ENCODE measurements around the gene NTRK3.

The NTRK3 gene

GRCh38 chr15:88120026-88120425 lies 136.5 kb downstream of the NTRK3 start:
- no peak for DNase-seq (ENCODE audit: low read depth)

GRCh38 chr15:88118741-88119140 lies 137.8 kb downstream of the NTRK3 start:
- DNase-seq (ENCODE audit: low read depth) = no peak

- no peak for DNase-seq (ENCODE audit: low read depth)
Observed at GRCh38 chr15:88118035-88118434, 138.5 kb downstream of the NTRK3 start.

GRCh38 chr15:88115486-88116152 lies 140.9 kb downstream of the NTRK3 start:
- no peak for DNase-seq (ENCODE audit: low read depth)

- no peak for DNase-seq (ENCODE audit: low read depth)
Observed at GRCh38 chr15:88113613-88114308, 142.8 kb downstream of the NTRK3 start.

GRCh38 chr15:88108991-88109390 lies 147.5 kb downstream of the NTRK3 start:
- DNase-seq (ENCODE audit: low read depth) = no peak

GRCh38 chr15:88108477-88108876 lies 148.1 kb downstream of the NTRK3 start:
- DNase-seq (ENCODE audit: low read depth) = no peak

- no peak for DNase-seq (ENCODE audit: low read depth)
Observed at GRCh38 chr15:88106074-88106473, 150.5 kb downstream of the NTRK3 start.

- no peak for DNase-seq (ENCODE audit: low read depth)
Observed at GRCh38 chr15:88104357-88104756, 152.2 kb downstream of the NTRK3 start.

GRCh38 chr15:88100181-88100580 lies 156.4 kb downstream of the NTRK3 start:
- DNase-seq (ENCODE audit: low read depth) = no peak

- DNase-seq (ENCODE audit: low read depth) = no peak
Observed at GRCh38 chr15:88098361-88098760, 158.2 kb downstream of the NTRK3 start.

GRCh38 chr15:88091444-88092016 lies 165.0 kb downstream of the NTRK3 start:
- no peak for DNase-seq (ENCODE audit: low read depth)

GRCh38 chr15:88090481-88091011 lies 166.0 kb downstream of the NTRK3 start:
- DNase-seq (ENCODE audit: low read depth) = no peak

- DNase-seq (ENCODE audit: low read depth) = no peak
Observed at GRCh38 chr15:88089731-88090130, 166.8 kb downstream of the NTRK3 start.

- no peak for DNase-seq (ENCODE audit: low read depth)
Observed at GRCh38 chr15:88089024-88089620, 167.4 kb downstream of the NTRK3 start.

GRCh38 chr15:88083811-88084760 lies 172.5 kb downstream of the NTRK3 start:
- no peak for DNase-seq (ENCODE audit: low read depth)

- no peak for DNase-seq (ENCODE audit: low read depth)
Observed at GRCh38 chr15:88080616-88081015, 175.9 kb downstream of the NTRK3 start.

- no peak for DNase-seq (ENCODE audit: low read depth)
Observed at GRCh38 chr15:88077296-88078020, 179.1 kb downstream of the NTRK3 start.

GRCh38 chr15:88076328-88076727 lies 180.2 kb downstream of the NTRK3 start:
- DNase-seq (ENCODE audit: low read depth) = no peak

- no peak for DNase-seq (ENCODE audit: low read depth)
Observed at GRCh38 chr15:88075102-88075501, 181.4 kb downstream of the NTRK3 start.

- DNase-seq (ENCODE audit: low read depth) = no peak
Observed at GRCh38 chr15:88074386-88074785, 182.2 kb downstream of the NTRK3 start.
